IMR-90 (cell line): ENCODE measurements around the gene C3orf33. TPM values are rescaled to one million over a fixed set of nuclear protein-coding genes. Genes with fewer than 3 reads are reported as not detected.

ENCODE experiments used
- ATAC-seq: fragments of 200-7000 bp; cut with Tn5 transposase; 2 replicates; pipeline ENCODE4 v1.9.1; 2020; ENCODE audit warnings: low read depth, mild to moderate bottlenecking, moderate library complexity
- BruUV-seq: library from RNA; stranded (reverse); fragments of 400-500 nt; replicated peaks from 2 replicates; lab custom pipeline; 2021; lab: Mats Ljungman, UMichigan
- CTCF ChIA-PET: fragments of 300-600 bp; formaldehyde crosslinking; extraction: SDS; loops from one replicate; lab custom pipeline; 2021; ENCODE audit warnings: antibody characterized with exemption; lab: Yijun Ruan, JAX
- POLR2A ChIA-PET: fragments of 300-600 bp; sonication (Branson Sonifier 250); formaldehyde crosslinking; loops from one replicate; lab custom pipeline; 2022; ENCODE audit warnings: antibody characterized with exemption; ENCODE audit not compliant: unreplicated experiment; lab: Charles Lee
- DNase-seq: peaks from one replicate; pipeline ENCODE4 v3.0.0; 2013
- H2AFZ ChIP-seq: replicated peaks from 2 replicates; pipeline ENCODE3; 2013; ENCODE audit warnings: low read length, mild to moderate bottlenecking; ENCODE audit not compliant: poor library complexity
- H2AK5ac ChIP-seq: 2 replicates; pipeline ENCODE4 v1.6.1; 2013; ENCODE audit warnings: low read depth, low read length, inconsistent platforms
- H2AK9ac ChIP-seq: replicated peaks from 2 replicates; pipeline ENCODE3; 2013; ENCODE audit warnings: mild to moderate bottlenecking, low read depth, low read length, moderate library complexity; ENCODE audit not compliant: poor library complexity
- H2BK120ac ChIP-seq: 2 replicates; pipeline ENCODE4 v1.6.1; 2013; ENCODE audit warnings: low read depth, low read length, inconsistent platforms
- H2BK15ac ChIP-seq: 3 replicates; pipeline ENCODE4 v1.6.1; 2013; ENCODE audit warnings: low read depth, low read length, inconsistent platforms
- H2BK20ac ChIP-seq: 2 replicates; pipeline ENCODE4 v1.6.1; 2013; ENCODE audit warnings: low read depth, mild to moderate bottlenecking, inconsistent platforms, low read length, moderate library complexity
- H2BK5ac ChIP-seq: 2 replicates; pipeline ENCODE4 v1.6.1; 2013; ENCODE audit warnings: mild to moderate bottlenecking, low read depth, low read length, inconsistent platforms; ENCODE audit not compliant: poor library complexity, severe bottlenecking
- H3K14ac ChIP-seq: replicated peaks from 2 replicates; pipeline ENCODE4 v1.6.1; 2013; ENCODE audit warnings: low read depth, low read length, inconsistent platforms
- H3K18ac ChIP-seq: 2 replicates; pipeline ENCODE4 v1.6.1; 2013; ENCODE audit warnings: low read depth, low read length, control low read depth
- H3K23ac ChIP-seq: 2 replicates; pipeline ENCODE4 v1.6.1; 2013; ENCODE audit warnings: low read depth, low read length, inconsistent platforms
- H3K27ac ChIP-seq: 2 replicates; pipeline ENCODE4 v1.5.1; 2013; ENCODE audit warnings: mild to moderate bottlenecking, control low read depth, low read length; ENCODE audit not compliant: insufficient read depth
- H3K27me3 ChIP-seq: 2 replicates; pipeline ENCODE4 v1.6.1; 2013; ENCODE audit warnings: low read length; ENCODE audit not compliant: control insufficient read depth, insufficient read depth
- H3K36me3 ChIP-seq: 2 replicates; pipeline ENCODE4 v1.6.1; 2013; ENCODE audit warnings: low read length, mixed read lengths; ENCODE audit not compliant: control insufficient read depth, insufficient read depth
- H3K4ac ChIP-seq: 2 replicates; pipeline ENCODE4 v1.6.1; 2013; ENCODE audit warnings: low read depth, low read length, inconsistent platforms
- H3K4me1 ChIP-seq: 2 replicates; pipeline ENCODE4 v1.6.1; 2013; ENCODE audit warnings: low read length, mixed read lengths; ENCODE audit not compliant: control insufficient read depth, insufficient read depth
- H3K4me2 ChIP-seq: 2 replicates; pipeline ENCODE4 v1.6.1; 2013; ENCODE audit warnings: low read depth, mild to moderate bottlenecking, control low read depth, low read length, moderate library complexity
- H3K4me3 ChIP-seq: 2 replicates; pipeline ENCODE4 v1.5.1; 2013; ENCODE audit warnings: low read depth, mild to moderate bottlenecking, control low read depth, low read length, moderate library complexity; ENCODE audit not compliant: insufficient read depth
- H3K56ac ChIP-seq: 2 replicates; pipeline ENCODE4 v1.6.1; 2013; ENCODE audit warnings: low read length, inconsistent platforms; ENCODE audit not compliant: insufficient read depth; ENCODE audit errors: extremely low read depth
- H3K79me1 ChIP-seq, 2 experiments: 2 replicates each; pipeline ENCODE4 v1.6.1; 2013; ENCODE audit warnings: low read length in 2 of 2, inconsistent platforms in 1 of 2, low read depth in 1 of 2
- H3K9ac ChIP-seq: 2 replicates; pipeline ENCODE4 v1.6.1; 2013; ENCODE audit warnings: low read depth, low read length, control low read depth
- H3K9me1 ChIP-seq: 2 replicates; pipeline ENCODE4 v1.6.1; 2013; ENCODE audit warnings: low read length, inconsistent platforms; ENCODE audit not compliant: insufficient read depth
- H3K9me3 ChIP-seq: 2 replicates; pipeline ENCODE4 v1.6.1; 2013; ENCODE audit warnings: low read length; ENCODE audit not compliant: control insufficient read depth, insufficient read depth
- H4K20me1 ChIP-seq: 2 replicates; pipeline ENCODE4 v1.6.1; 2013; ENCODE audit warnings: low read length, inconsistent platforms; ENCODE audit not compliant: insufficient read depth
- H4K5ac ChIP-seq: 2 replicates; pipeline ENCODE4 v1.6.1; 2013; ENCODE audit warnings: mild to moderate bottlenecking, low read depth, low read length, control low read depth
- H4K8ac ChIP-seq, 2 experiments: 2 replicates each; pipeline ENCODE4 v1.6.1; 2013; ENCODE audit warnings: low read depth in 2 of 2, low read length in 2 of 2, control low read depth in 1 of 2, inconsistent platforms in 1 of 2
- H4K91ac ChIP-seq: 2 replicates; pipeline ENCODE4 v1.6.1; 2013; ENCODE audit warnings: low read depth, low read length, inconsistent platforms; ENCODE audit not compliant: insufficient read depth
- CHD1 ChIP-seq: IDR thresholded peaks from 2 replicates; pipeline ENCODE4 v1.6.1; 2012; ENCODE audit warnings: low read depth, low read length, improper control_type of control experiment
- WGBS, 2 experiments: methylation state at CpG; one replicate each; pipeline versions ENCODE4 v1.1.5 to v1.1.7; 2013; ENCODE audit warnings: missing lambda C conversion rate in 2 of 2; ENCODE audit not compliant: insufficient read length in 1 of 2; ENCODE audit errors: extremely low coverage in 2 of 2; 5-methylcytosine and 5-hydroxymethylcytosine counted together
- dilution Hi-C: fragments of 300-500 bp; cut with HindIII; formaldehyde crosslinking; loops from one replicate; pipeline ENCODE4 v1.14.3; 2018; ENCODE audit warnings: low sequenced_read_pairs; ENCODE audit not compliant: unreplicated experiment
- in situ Hi-C: fragments of 300-500 bp; cut with MboI; formaldehyde crosslinking; loops from 3 replicates; pipeline ENCODE4 v1.14.3; 2019; ENCODE audit warnings: low sequenced_read_pairs, inconsistent platforms, mixed read lengths
- intact Hi-C: fragments of 100-400 bp; cut with micrococcal nuclease; formaldehyde crosslinking; loops from 2 replicates; pipeline ENCODE4 v1.10.0; 2022
- polyA plus RNA-seq, 3 experiments: library from polyadenylated mRNA; depleted of rRNA; stranded (reverse); fragments of >200 nt; gene quantifications; 2 replicates each; pipeline ENCODE4 v1.2.3, GENCODE V29; 2012; ENCODE audit warnings: low replicate concordance in 1 of 3
- total RNA-seq: library from RNA; depleted of rRNA; stranded (reverse); fragments of >200 nt; gene quantifications from 2 replicates; pipeline ENCODE4 v1.2.3, GENCODE V29; 2012
- TF ChIP-seq, protein P1 (sequence below): fragments of 150-350 bp; IDR thresholded peaks from 2 replicates; pipeline ENCODE4 v1.6.1; 2017; ENCODE audit warnings: mild to moderate bottlenecking, antibody characterized with exemption, low read length, low read depth

Gene C3orf33
- total and polyA plus RNA-seq, 2 of the 4 experiments (the other 2 are of a cell fraction): 0.72 to 1.2 TPM

DNA sequence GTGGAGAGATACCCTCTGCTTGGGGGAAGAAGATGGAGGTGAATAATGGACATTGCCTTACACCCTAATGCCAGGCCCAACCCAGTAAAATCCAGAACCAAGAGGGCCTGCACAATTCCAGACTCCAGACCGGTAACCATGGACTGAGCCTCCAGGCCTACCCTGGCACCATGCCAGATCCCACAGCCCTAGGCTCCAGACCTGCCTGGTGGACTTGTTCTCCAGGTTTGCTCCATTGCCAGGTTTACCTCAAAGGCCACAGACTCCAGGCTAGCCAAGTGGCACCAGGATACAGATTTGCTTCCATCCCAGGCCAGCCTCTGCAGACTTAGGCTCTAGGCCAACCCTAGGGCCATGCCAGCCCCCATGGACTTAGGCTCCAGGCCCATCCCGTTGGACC, 75.2 kb downstream of the C3orf33 start:
- ChIA-PET POLR2A (no interaction called here), CTCF (no interaction called here)
- Histone ChIP-seq H3K27me3 (peaks cover 2% of the 10 kb centered on the region; the same call in 1 of the 2 replicates), H3K9me1 (no peaks in the 10 kb centered on the region), H2BK120ac (no peak overlapping the region), H3K27ac (no peak overlapping the region), H3K18ac (no peak overlapping the region), H3K4me1 (no peaks in the 10 kb centered on the region), H3K4me3 (no peak overlapping the region), H3K14ac (no peak overlapping the region), H2AK9ac (no peak overlapping the region), H3K23ac (no peak overlapping the region), H3K56ac (no peak overlapping the region), H4K5ac (no peak overlapping the region), H2BK5ac (no peak overlapping the region), H3K4me2 (no peak overlapping the region), H2BK20ac (no peak overlapping the region), H3K9me3 (no peaks in the 10 kb centered on the region), H2AK5ac (no peak overlapping the region), H4K8ac (no peak overlapping the region), H4K20me1 (no peaks in the 10 kb centered on the region), H2AFZ (no peak overlapping the region), H3K9ac (no peak overlapping the region), H3K4ac (no peak overlapping the region), H3K36me3 (no peaks in the 10 kb centered on the region), H4K91ac (no peak overlapping the region), H2BK15ac (no peak overlapping the region), H3K79me1 (no peaks in the 10 kb centered on the region)
- ATAC-seq: no peak
- TF ChIP-seq CHD1: no peak
- TF ChIP-seq, protein P1, sequence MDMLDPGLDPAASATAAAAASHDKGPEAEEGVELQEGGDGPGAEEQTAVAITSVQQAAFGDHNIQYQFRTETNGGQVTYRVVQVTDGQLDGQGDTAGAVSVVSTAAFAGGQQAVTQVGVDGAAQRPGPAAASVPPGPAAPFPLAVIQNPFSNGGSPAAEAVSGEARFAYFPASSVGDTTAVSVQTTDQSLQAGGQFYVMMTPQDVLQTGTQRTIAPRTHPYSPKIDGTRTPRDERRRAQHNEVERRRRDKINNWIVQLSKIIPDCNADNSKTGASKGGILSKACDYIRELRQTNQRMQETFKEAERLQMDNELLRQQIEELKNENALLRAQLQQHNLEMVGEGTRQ: no peak
- intact Hi-C loops (no loop called here), in situ Hi-C loops (no loop called here), dilution Hi-C loops (no loop called here)
- BruUV-seq: no TSS peak
- no peak for DNase-seq
- WGBS, 2 experiments: no CpG with 5 or more reads among the region's 2 CpGs
